ENCODE results near the gene MRGPRG.

DNA sequence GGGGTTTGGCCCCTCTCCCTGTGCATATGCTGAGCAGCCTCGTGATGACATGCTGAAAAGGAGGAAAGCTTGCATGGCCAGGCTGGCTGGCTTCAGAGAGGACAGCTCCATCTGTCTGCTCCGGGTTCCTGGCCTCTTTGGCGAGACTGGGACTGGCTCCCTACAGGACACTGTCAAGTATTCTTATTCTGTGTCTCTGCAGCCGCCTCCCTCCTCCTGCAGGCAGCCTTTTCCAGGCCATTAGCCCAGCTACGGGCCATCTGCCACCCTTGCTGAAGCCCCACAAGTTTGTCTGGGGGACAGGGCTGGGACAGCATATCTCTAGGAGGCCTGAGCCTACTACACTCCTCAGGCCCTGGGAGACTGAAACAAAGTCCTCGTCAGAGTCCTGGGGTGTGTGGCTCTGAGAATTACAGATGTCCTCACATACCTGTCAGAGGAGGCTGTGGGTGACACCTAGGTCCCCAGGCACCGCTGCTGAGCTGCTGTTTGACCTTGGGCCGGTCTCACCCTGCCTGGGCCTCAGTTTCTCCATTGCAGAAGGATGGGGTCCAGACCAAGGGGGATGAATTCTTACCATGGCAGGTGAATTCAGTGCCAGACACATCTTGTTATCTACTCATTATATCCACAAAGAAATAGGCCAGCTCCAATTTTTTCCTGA, 11.0 kb downstream of the MRGPRG start:
- TF ChIP-seq, protein P1, sequence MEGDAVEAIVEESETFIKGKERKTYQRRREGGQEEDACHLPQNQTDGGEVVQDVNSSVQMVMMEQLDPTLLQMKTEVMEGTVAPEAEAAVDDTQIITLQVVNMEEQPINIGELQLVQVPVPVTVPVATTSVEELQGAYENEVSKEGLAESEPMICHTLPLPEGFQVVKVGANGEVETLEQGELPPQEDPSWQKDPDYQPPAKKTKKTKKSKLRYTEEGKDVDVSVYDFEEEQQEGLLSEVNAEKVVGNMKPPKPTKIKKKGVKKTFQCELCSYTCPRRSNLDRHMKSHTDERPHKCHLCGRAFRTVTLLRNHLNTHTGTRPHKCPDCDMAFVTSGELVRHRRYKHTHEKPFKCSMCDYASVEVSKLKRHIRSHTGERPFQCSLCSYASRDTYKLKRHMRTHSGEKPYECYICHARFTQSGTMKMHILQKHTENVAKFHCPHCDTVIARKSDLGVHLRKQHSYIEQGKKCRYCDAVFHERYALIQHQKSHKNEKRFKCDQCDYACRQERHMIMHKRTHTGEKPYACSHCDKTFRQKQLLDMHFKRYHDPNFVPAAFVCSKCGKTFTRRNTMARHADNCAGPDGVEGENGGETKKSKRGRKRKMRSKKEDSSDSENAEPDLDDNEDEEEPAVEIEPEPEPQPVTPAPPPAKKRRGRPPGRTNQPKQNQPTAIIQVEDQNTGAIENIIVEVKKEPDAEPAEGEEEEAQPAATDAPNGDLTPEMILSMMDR (IDR thresholded peaks at IDR 0.05; ENCODE audit: low read depth, low read length): no peak
- no peak for TF ChIP-seq EZH2phosphoT487 (IDR thresholded peaks at IDR 0.05; ENCODE audit: low read depth)

Measured in OCI-LY3 (cell line).